Measurements from ENCODE around the gene LECT2.
A peak's percentile ranks its signal among the peaks of the same experiment; 100 is the strongest.

The LECT2 gene

GRCh38 chr5:135996611-135997010 lies 41.8 kb upstream of the LECT2 start:
- Histone ChIP-seq H3K9me3 (ENCODE audit: low read depth, low read length) (no peaks in the 10 kb centered on the region), H3K27ac (no peak overlapping the region), H3K4me3 (no peak overlapping the region), H3K36me3 (ENCODE audit: insufficient read depth, low read length) (no peaks in the 10 kb centered on the region), H3K9ac (ENCODE audit: insufficient read length) (no peak overlapping the region)
- DNase-seq (ENCODE audit: low read depth, low spot score) = no peak
- TF ChIP-seq EZH2 (IDR thresholded peaks at IDR 0.05) (no peak), FOXP2 (optimal IDR thresholded peaks at IDR 0.05; ENCODE audit: control extremely low read depth, extremely low read length, insufficient read depth) (no peak), POLR2AphosphoS5 (IDR thresholded peaks at IDR 0.05; ENCODE audit: borderline replicate concordance, low read depth, low read length) (no peak)

GRCh38 chr5:135995976-135996375 lies 41.2 kb upstream of the LECT2 start:
- no peak overlapping the region for H3K4me3 ChIP-seq
- DNase-seq (ENCODE audit: low read depth, low spot score) = no peak
- H3K9ac ChIP-seq (ENCODE audit: insufficient read length) = no peak overlapping the region
- H3K9me3 ChIP-seq (ENCODE audit: low read depth, low read length) = no peaks in the 10 kb centered on the region
- no peak overlapping the region for H3K27ac ChIP-seq
- H3K36me3 ChIP-seq (ENCODE audit: insufficient read depth, low read length) = no peaks in the 10 kb centered on the region
- TF ChIP-seq FOXP2 (optimal IDR thresholded peaks at IDR 0.05; ENCODE audit: control extremely low read depth, extremely low read length, insufficient read depth) = no peak
- no peak for TF ChIP-seq EZH2 (IDR thresholded peaks at IDR 0.05)
- no peak for TF ChIP-seq POLR2AphosphoS5 (IDR thresholded peaks at IDR 0.05; ENCODE audit: borderline replicate concordance, low read depth, low read length)

- no peaks in the 10 kb centered on the region for H3K36me3 ChIP-seq (ENCODE audit: insufficient read depth, low read length)
- H3K9ac ChIP-seq (ENCODE audit: insufficient read length) = no peak overlapping the region
- H3K4me3 ChIP-seq = peak overlapping the region; percentile 32
- H3K9me3 ChIP-seq (ENCODE audit: low read depth, low read length) = no peaks in the 10 kb centered on the region
- H3K27ac ChIP-seq = peak overlapping the region; percentile 77
- DNase-seq (ENCODE audit: low read depth, low spot score) = no peak
- TF ChIP-seq POLR2AphosphoS5 (IDR thresholded peaks at IDR 0.05; ENCODE audit: borderline replicate concordance, low read depth, low read length) (no peak), EZH2 (IDR thresholded peaks at IDR 0.05) (no peak), FOXP2 (optimal IDR thresholded peaks at IDR 0.05; ENCODE audit: control extremely low read depth, extremely low read length, insufficient read depth) (no peak)
Observed at GRCh38 chr5:135993880-135994636, 39.3 kb upstream of the LECT2 start.

- H3K36me3 ChIP-seq (ENCODE audit: insufficient read depth, low read length) = no peaks in the 10 kb centered on the region
- no peaks in the 10 kb centered on the region for H3K9me3 ChIP-seq (ENCODE audit: low read depth, low read length)
- DNase-seq (ENCODE audit: low read depth, low spot score) = no peak
- TF ChIP-seq FOXP2 (optimal IDR thresholded peaks at IDR 0.05; ENCODE audit: control extremely low read depth, extremely low read length, insufficient read depth) (no peak), EZH2 (IDR thresholded peaks at IDR 0.05) (no peak), POLR2AphosphoS5 (IDR thresholded peaks at IDR 0.05; ENCODE audit: borderline replicate concordance, low read depth, low read length) (no peak)
- H3K4me3 ChIP-seq = 0 out of 2 replicates have a peak overlapping the region, but pooled peaks have one; percentile 11
- no peak overlapping the region for H3K9ac ChIP-seq (ENCODE audit: insufficient read length)
- peak overlapping the region; percentile 77 for H3K27ac ChIP-seq
Observed at GRCh38 chr5:135993335-135993879, 38.6 kb upstream of the LECT2 start.

- TF ChIP-seq POLR2AphosphoS5 (IDR thresholded peaks at IDR 0.05; ENCODE audit: borderline replicate concordance, low read depth, low read length) (no peak), FOXP2 (optimal IDR thresholded peaks at IDR 0.05; ENCODE audit: control extremely low read depth, extremely low read length, insufficient read depth) (no peak), EZH2 (IDR thresholded peaks at IDR 0.05) (no peak)
- H3K36me3 ChIP-seq (ENCODE audit: insufficient read depth, low read length) = no peaks in the 10 kb centered on the region
- no peak overlapping the region for H3K27ac ChIP-seq
- no peak for DNase-seq (ENCODE audit: low read depth, low spot score)
- H3K9me3 ChIP-seq (ENCODE audit: low read depth, low read length) = no peaks in the 10 kb centered on the region
- no peak overlapping the region for H3K4me3 ChIP-seq
- H3K9ac ChIP-seq (ENCODE audit: insufficient read length) = no peak overlapping the region
Observed at GRCh38 chr5:135991429-135991828, 36.6 kb upstream of the LECT2 start.

- no peak for DNase-seq (ENCODE audit: low read depth, low spot score)
- H3K36me3 ChIP-seq (ENCODE audit: insufficient read depth, low read length) = no peaks in the 10 kb centered on the region
- no peaks in the 10 kb centered on the region for H3K9me3 ChIP-seq (ENCODE audit: low read depth, low read length)
- no peak overlapping the region for H3K4me3 ChIP-seq
- TF ChIP-seq EZH2 (IDR thresholded peaks at IDR 0.05) (no peak), FOXP2 (optimal IDR thresholded peaks at IDR 0.05; ENCODE audit: control extremely low read depth, extremely low read length, insufficient read depth) (no peak), POLR2AphosphoS5 (IDR thresholded peaks at IDR 0.05; ENCODE audit: borderline replicate concordance, low read depth, low read length) (no peak)
- no peak overlapping the region for H3K27ac ChIP-seq
- H3K9ac ChIP-seq (ENCODE audit: insufficient read length) = no peak overlapping the region
Observed at GRCh38 chr5:135990528-135991255, 35.9 kb upstream of the LECT2 start.

GRCh38 chr5:135989686-135990085 lies 34.9 kb upstream of the LECT2 start:
- no peak overlapping the region for H3K4me3 ChIP-seq
- no peak overlapping the region for H3K27ac ChIP-seq
- H3K36me3 ChIP-seq (ENCODE audit: insufficient read depth, low read length) = no peaks in the 10 kb centered on the region
- H3K9ac ChIP-seq (ENCODE audit: insufficient read length) = no peak overlapping the region
- no peak for TF ChIP-seq EZH2 (IDR thresholded peaks at IDR 0.05)
- no peak for TF ChIP-seq POLR2AphosphoS5 (IDR thresholded peaks at IDR 0.05; ENCODE audit: borderline replicate concordance, low read depth, low read length)
- no peak for TF ChIP-seq FOXP2 (optimal IDR thresholded peaks at IDR 0.05; ENCODE audit: control extremely low read depth, extremely low read length, insufficient read depth)
- H3K9me3 ChIP-seq (ENCODE audit: low read depth, low read length) = no peaks in the 10 kb centered on the region
- DNase-seq (ENCODE audit: low read depth, low spot score) = no peak

GRCh38 chr5:135988546-135988945 lies 33.8 kb upstream of the LECT2 start:
- H3K27ac ChIP-seq = no peak overlapping the region
- H3K9me3 ChIP-seq (ENCODE audit: low read depth, low read length) = no peaks in the 10 kb centered on the region
- no peaks in the 10 kb centered on the region for H3K36me3 ChIP-seq (ENCODE audit: insufficient read depth, low read length)
- no peak for DNase-seq (ENCODE audit: low read depth, low spot score)
- H3K9ac ChIP-seq (ENCODE audit: insufficient read length) = no peak overlapping the region
- TF ChIP-seq EZH2 (IDR thresholded peaks at IDR 0.05) (no peak), POLR2AphosphoS5 (IDR thresholded peaks at IDR 0.05; ENCODE audit: borderline replicate concordance, low read depth, low read length) (no peak), FOXP2 (optimal IDR thresholded peaks at IDR 0.05; ENCODE audit: control extremely low read depth, extremely low read length, insufficient read depth) (no peak)
- H3K4me3 ChIP-seq = no peak overlapping the region
